ENCODE measurements around the gene TM4SF18.

The TM4SF18 gene

GRCh38 chr3:149376718-149377407 is 43.4 kb upstream of the TM4SF18 start:
- DNase-seq (ENCODE audit: low read depth, low spot score), result no peak
- Histone ChIP-seq H3K4me3 (no peak overlapping the region), H3K36me3 (ENCODE audit: insufficient read depth, low read length) (no peaks in the 10 kb centered on the region), H3K9me3 (ENCODE audit: low read depth, low read length) (no peaks in the 10 kb centered on the region), H3K27ac (no peak overlapping the region), H3K9ac (ENCODE audit: insufficient read length) (no peak overlapping the region)
- no peak for TF ChIP-seq POLR2AphosphoS5 (IDR thresholded peaks at IDR 0.05; ENCODE audit: borderline replicate concordance, low read depth, low read length)
- no peak for TF ChIP-seq EZH2 (IDR thresholded peaks at IDR 0.05)
- TF ChIP-seq FOXP2 (optimal IDR thresholded peaks at IDR 0.05; ENCODE audit: control extremely low read depth, extremely low read length, insufficient read depth), result no peak

DNA sequence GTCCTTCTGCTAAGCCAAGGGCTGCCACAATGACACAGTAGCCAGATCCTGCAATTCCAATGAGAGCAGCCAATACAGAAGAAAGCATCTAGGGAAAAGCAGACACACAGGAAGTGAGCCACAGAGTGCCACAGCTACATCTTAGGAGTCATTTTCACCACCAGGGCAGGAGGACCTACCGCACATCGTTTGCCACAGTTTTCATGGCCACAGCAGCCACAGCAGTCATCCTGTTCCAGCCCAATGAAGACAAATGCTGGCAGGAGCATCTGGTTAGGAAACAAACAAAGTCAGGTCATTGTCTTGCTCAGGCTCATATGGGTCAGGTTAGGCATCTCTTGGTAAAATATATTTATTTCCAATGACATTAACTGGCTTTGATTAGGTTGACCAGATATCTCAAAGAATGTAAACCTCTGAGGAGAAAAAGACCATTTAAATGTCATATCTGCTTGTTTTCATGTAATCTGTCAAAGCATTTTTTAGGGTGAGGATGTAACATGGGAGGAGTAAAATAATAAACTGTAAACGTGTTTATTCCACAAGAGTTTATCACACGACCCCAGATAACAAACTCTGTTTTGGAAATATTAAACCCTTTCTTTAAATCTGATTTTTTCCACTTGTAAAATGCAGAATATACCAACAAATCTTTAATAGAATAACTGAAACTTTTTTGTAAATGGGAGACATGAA is 42.2 kb upstream of the TM4SF18 start:
- DNase-seq (ENCODE audit: low read depth, low spot score), result no peak
- H3K27ac ChIP-seq, result no peak overlapping the region
- TF ChIP-seq POLR2AphosphoS5 (IDR thresholded peaks at IDR 0.05; ENCODE audit: borderline replicate concordance, low read depth, low read length), result no peak
- no peak for TF ChIP-seq FOXP2 (optimal IDR thresholded peaks at IDR 0.05; ENCODE audit: control extremely low read depth, extremely low read length, insufficient read depth)
- TF ChIP-seq EZH2 (IDR thresholded peaks at IDR 0.05), result no peak
- no peaks in the 10 kb centered on the region for H3K36me3 ChIP-seq (ENCODE audit: insufficient read depth, low read length)
- H3K9me3 ChIP-seq (ENCODE audit: low read depth, low read length), result no peaks in the 10 kb centered on the region
- no peak overlapping the region for H3K4me3 ChIP-seq
- no peak overlapping the region for H3K9ac ChIP-seq (ENCODE audit: insufficient read length)

- H3K9ac ChIP-seq (ENCODE audit: insufficient read length), result no peak overlapping the region
- TF ChIP-seq FOXP2 (optimal IDR thresholded peaks at IDR 0.05; ENCODE audit: control extremely low read depth, extremely low read length, insufficient read depth), result no peak
- no peaks in the 10 kb centered on the region for H3K36me3 ChIP-seq (ENCODE audit: insufficient read depth, low read length)
- DNase-seq (ENCODE audit: low read depth, low spot score), result no peak
- H3K27ac ChIP-seq, result no peak overlapping the region
- no peak overlapping the region for H3K4me3 ChIP-seq
- no peaks in the 10 kb centered on the region for H3K9me3 ChIP-seq (ENCODE audit: low read depth, low read length)
These were observed 41.5 kb upstream of the TM4SF18 start for GRCh38 chr3:149374793-149375500.

DNA sequence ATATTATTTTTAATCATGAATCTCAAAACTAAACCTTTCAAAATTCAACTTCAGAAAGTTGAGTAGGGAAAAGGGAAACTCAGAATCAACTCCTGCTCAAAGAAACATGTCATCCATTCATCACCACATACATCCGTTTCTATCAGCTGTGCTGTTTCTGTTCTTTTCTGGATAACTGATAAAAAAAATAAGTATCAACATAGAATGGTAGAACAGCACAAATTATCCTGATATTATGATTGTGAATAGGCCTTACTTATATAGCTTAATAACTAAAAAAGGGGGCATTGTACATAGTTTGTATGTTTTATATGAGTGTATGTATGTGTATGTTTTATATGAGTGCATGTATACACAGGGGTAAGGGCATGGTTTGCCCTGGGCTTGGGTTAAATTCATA is 41.0 kb upstream of the TM4SF18 start:
- Histone ChIP-seq H3K36me3 (ENCODE audit: insufficient read depth, low read length) (no peaks in the 10 kb centered on the region), H3K27ac (no peak overlapping the region), H3K9ac (ENCODE audit: insufficient read length) (no peak overlapping the region), H3K9me3 (ENCODE audit: low read depth, low read length) (no peaks in the 10 kb centered on the region), H3K4me3 (no peak overlapping the region)
- no peak for DNase-seq (ENCODE audit: low read depth, low spot score)
- TF ChIP-seq FOXP2 (optimal IDR thresholded peaks at IDR 0.05; ENCODE audit: control extremely low read depth, extremely low read length, insufficient read depth), result no peak
- no peak for TF ChIP-seq POLR2AphosphoS5 (IDR thresholded peaks at IDR 0.05; ENCODE audit: borderline replicate concordance, low read depth, low read length)
- no peak for TF ChIP-seq EZH2 (IDR thresholded peaks at IDR 0.05)

- DNase-seq (ENCODE audit: low read depth, low spot score), result no peak
- Histone ChIP-seq H3K9ac (ENCODE audit: insufficient read length) (no peak overlapping the region), H3K9me3 (ENCODE audit: low read depth, low read length) (no peaks in the 10 kb centered on the region), H3K36me3 (ENCODE audit: insufficient read depth, low read length) (no peaks in the 10 kb centered on the region), H3K4me3 (no peak overlapping the region), H3K27ac (no peak overlapping the region)
- TF ChIP-seq EZH2 (IDR thresholded peaks at IDR 0.05) (no peak), FOXP2 (optimal IDR thresholded peaks at IDR 0.05; ENCODE audit: control extremely low read depth, extremely low read length, insufficient read depth) (no peak), POLR2AphosphoS5 (IDR thresholded peaks at IDR 0.05; ENCODE audit: borderline replicate concordance, low read depth, low read length) (no peak)
These were observed 40.0 kb upstream of the TM4SF18 start for GRCh38 chr3:149373235-149374125.

GRCh38 chr3:149371723-149372114 is 38.3 kb upstream of the TM4SF18 start:
- no peak for DNase-seq (ENCODE audit: low read depth, low spot score)
- H3K36me3 ChIP-seq (ENCODE audit: insufficient read depth, low read length), result no peaks in the 10 kb centered on the region
- H3K4me3 ChIP-seq, result peak overlapping the region; percentile 50
- H3K9me3 ChIP-seq (ENCODE audit: low read depth, low read length), result no peaks in the 10 kb centered on the region
- H3K9ac ChIP-seq (ENCODE audit: insufficient read length), result no peak overlapping the region
- peak overlapping the region; percentile 70 for H3K27ac ChIP-seq
- TF ChIP-seq EZH2 (IDR thresholded peaks at IDR 0.05) (no peak), FOXP2 (optimal IDR thresholded peaks at IDR 0.05; ENCODE audit: control extremely low read depth, extremely low read length, insufficient read depth) (no peak), POLR2AphosphoS5 (IDR thresholded peaks at IDR 0.05; ENCODE audit: borderline replicate concordance, low read depth, low read length) (no peak)

- no peaks in the 10 kb centered on the region for H3K36me3 ChIP-seq (ENCODE audit: insufficient read depth, low read length)
- no peak overlapping the region for H3K9ac ChIP-seq (ENCODE audit: insufficient read length)
- H3K9me3 ChIP-seq (ENCODE audit: low read depth, low read length), result no peaks in the 10 kb centered on the region
- TF ChIP-seq POLR2AphosphoS5 (IDR thresholded peaks at IDR 0.05; ENCODE audit: borderline replicate concordance, low read depth, low read length) (no peak), FOXP2 (optimal IDR thresholded peaks at IDR 0.05; ENCODE audit: control extremely low read depth, extremely low read length, insufficient read depth) (no peak), EZH2 (IDR thresholded peaks at IDR 0.05) (no peak)
- H3K27ac ChIP-seq, result peak overlapping the region; percentile 70
- no peak for DNase-seq (ENCODE audit: low read depth, low spot score)
- peak overlapping the region; percentile 50 for H3K4me3 ChIP-seq
These were observed 37.7 kb upstream of the TM4SF18 start for GRCh38 chr3:149371001-149371722.
